ENCODE data around the gene GNG7.
"Not testable (repeated sequence)": the region's sequence is repeated elsewhere in the genome, so short reads cannot be mapped to it uniquely, and the experiment has no call there.

The GNG7 gene

DNA sequence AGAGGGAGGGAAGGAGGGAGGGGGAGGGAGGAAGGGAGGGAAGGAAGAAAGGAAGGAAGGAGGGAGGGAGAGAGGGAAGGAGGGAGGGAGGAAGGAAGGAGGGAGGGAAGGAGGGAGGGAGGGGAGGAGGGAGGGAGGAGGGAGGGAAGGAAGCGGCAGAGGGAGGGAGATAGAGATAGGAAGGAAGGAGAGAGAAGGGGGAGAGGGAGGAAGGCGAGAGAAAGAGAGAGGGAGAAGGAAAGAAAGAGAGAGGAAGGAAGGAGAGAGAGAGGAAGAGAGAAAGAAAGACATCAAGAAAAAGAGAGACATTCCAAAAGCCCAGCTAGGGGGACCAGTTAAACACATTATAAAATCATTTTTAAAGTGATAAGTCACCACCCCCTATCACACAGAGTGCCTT lies 62.5 kb downstream of the GNG7 start:
- no peak for DNase-seq

DNA sequence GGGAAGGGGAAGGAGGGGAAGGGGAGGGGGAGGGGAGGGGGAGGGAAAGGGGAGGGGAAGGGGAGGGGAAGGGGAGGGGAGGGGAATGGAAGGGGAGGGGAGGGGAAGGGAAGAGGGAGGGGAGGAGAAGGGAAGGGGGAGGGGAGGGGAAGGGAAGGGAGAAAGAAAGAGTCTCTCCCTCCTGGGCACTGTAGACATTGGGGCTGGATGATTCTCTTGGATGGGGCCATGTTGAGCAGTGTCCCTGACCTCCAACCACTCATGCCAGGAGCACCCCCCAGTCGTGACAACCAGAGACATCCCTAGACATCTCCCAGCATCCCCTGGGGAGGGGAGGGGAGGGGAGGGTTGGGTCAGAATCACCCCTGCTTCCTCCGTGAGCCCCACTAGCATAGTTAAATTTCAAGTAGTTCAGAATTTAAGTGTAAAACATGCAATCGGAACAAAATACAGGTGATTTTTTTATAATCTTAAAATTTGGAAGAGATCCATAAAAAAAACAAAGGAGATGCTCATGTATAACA lies 64.0 kb downstream of the GNG7 start:
- no peak for DNase-seq

GRCh38 chr19:2636897-2637683 lies 65.4 kb downstream of the GNG7 start:
- no peak for DNase-seq

DNA sequence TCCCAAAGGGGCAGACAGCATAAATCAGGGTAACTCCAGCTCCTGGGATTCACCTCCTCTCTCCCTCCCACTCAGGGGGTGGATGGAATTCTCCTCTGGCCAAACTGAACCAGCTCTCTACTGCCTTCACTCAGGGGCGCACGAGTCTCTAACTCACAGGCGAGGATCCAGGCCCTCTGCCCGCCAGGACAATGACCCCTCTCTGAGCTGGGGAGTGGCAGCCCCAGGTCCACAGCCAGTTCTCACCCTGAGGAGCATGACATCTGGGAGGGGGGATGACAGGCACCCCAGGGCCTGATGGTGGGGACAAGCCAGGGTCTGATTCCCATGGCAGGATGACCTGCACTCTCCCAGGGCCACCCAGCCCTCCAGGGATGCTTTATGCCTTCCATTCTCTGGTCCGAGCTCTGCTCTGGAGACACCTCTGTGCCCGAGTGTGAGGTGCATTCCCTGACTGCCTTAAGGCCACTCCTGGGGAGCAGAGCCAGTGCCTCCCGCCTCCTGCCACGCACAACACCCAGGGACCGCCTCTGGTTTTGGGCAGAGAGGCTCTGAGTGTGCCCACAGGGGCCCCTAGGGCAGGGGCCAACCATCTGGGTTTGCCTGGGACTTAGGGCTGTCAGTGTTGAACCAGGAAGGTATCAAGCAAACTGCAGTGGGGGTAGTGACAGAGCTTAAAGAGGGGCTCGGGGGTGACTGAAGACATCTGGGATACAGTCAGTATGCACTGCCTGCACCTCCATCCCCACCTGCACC lies 66.2 kb downstream of the GNG7 start:
- DNase-seq: no peak

- no peak for DNase-seq
Observed at GRCh38 chr19:2634960-2635359, 67.5 kb downstream of the GNG7 start.

GRCh38 chr19:2634228-2634951 lies 68.1 kb downstream of the GNG7 start:
- no peak for DNase-seq

- no peak for DNase-seq
Observed at GRCh38 chr19:2633693-2634075, 68.8 kb downstream of the GNG7 start.

DNA sequence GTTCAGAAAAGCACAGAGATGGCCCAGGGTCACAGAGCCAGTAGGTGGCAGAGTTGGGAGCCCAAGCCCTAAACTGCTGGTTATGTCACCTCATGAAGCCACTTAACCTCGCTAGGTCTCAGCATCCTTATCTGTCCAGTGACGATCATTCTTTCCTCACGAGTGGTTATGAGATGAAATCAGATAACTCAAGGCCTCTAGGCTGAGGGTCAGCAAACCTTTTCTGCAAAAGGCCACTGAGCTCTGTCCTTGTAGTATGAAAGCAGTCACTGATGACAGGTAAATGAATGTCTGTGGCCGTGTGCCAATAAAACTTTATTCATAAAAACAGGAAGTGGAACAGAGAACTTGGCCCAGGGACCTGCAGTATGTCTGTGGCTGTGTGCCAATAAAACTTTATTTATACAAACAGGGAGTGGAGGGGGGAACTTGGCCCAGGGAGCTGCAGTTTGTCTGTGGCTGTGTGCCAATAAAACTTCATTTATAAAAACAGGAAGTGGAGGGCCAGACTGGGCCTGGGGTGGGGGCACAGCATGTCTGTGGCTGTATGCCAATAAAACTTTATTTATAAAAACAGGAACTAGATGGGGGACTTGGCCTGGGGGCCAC lies 71.2 kb downstream of the GNG7 start:
- DNase-seq: no peak

- DNase-seq: no peak
Observed at GRCh38 chr19:2630352-2631001, 72.0 kb downstream of the GNG7 start.

DNA sequence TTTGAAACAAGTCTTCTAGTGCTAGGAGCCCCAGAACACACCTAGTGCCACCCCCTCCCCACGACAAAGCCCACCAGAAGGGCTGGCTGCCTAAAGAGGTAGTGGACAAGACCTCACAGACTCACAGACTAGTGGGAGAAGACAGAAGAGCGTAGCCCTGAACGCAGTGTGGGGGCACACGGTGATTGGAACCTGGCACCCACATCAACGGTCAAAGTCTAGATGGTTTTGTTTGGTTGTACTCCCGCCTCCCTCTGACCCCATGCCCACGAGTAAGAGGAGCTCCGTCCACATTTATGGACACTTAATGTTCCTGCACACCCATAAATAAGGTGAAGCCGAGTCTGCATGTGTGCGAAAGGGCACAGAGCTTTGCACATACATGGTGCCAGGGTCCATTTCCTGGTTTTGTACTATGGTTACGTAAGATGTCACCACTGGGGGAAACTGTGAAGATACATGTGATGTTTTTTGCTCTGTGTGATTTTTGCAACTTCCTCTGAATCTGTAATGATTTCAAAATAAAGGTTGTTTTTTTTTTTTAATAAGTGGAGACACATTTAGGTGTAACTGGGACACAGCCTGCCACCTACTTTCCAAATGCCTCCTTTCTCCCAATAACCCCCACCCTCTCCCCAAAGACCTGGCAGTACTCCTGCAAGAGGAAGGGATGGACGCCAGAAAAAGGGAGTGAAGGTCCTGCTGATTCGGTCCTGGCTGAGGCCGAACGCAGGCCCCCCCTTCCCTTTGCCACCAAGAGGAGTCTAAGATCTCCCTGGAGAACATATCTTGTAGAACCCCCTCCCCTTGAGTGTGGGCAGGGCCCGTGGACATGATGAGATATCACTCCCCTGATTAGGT lies 72.8 kb downstream of the GNG7 start:
- DNase-seq: no peak

GRCh38 chr19:2628597-2628996 lies 73.9 kb downstream of the GNG7 start:
- no peak for DNase-seq

DNA sequence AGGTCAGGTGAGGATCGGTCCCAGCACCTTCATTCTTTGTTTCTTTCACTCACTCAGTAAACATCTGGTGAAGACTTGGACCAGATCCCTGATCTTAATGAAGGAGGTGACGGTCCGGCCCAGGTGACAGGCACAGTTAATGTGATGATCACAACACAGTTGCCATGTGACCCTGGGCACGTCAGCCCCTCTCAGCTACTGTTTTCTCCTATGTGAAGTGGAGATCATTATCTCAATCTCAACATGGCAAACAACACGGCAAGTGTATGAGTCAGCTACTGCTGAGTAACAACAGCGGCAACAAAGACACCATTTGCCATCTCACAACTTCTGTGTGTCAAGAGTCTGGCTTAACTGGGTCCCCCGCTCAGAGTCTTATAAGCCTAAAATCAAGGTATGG lies 74.6 kb downstream of the GNG7 start:
- no peak for DNase-seq

GRCh38 chr19:2627319-2627829 lies 75.1 kb downstream of the GNG7 start:
- DNase-seq: no peak

DNA sequence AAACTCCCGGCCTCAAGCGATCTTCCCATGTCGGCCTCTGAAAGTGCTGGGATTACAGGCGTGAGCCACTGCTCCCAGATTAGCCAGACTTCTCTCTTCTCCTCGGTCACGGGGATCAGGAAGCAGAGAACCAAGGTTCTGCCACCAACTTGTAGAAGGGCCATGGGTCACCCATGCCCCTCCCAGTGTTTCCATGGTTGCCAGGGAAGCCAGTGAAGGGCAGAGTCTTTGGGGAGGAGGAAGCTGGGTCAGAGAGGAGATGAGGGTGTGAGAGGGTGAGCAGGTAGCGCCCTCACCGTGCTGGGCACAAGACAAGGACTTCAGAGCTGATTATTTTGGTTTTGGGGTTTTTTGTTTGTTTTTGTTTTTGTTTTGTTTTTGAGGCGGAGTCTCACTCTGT lies 77.1 kb downstream of the GNG7 start:
- no peak for DNase-seq

- DNase-seq: no peak
Observed at GRCh38 chr19:2624537-2625091, 77.9 kb downstream of the GNG7 start.

- DNase-seq: no peak
Observed at GRCh38 chr19:2623798-2624197, 78.7 kb downstream of the GNG7 start.

DNA sequence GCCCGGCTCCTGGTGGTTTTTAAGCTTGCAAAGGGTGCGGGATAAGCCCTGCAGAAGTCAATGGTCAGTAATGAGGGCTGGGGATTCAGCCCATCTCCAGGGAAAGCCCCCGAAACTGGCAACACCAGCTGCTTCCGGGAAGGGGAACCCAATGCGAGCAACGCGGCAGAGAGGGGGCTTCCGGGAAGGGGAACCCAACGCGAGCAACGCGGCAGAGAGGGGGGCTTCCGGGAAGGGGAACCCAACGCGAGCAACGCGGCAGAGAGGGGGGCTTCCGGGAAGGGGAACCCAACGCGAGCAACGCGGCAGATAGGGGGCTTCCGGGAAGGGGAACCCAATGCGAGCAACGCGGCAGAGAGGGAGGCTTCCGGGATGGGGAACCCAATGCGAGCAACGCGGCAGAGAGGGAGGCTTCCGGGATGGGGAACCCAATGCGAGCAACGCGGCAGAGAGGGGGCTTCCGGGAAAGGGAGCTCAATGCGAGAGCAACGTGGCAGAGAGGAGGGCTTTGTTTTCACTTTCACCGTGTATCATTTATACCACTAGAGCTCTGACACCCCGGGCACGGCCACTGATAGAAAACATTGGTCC lies 80.0 kb downstream of the GNG7 start:
- not testable (repeated sequence) for DNase-seq

- DNase-seq: no peak
Observed at GRCh38 chr19:2619076-2619475, 83.4 kb downstream of the GNG7 start.

- DNase-seq: no peak
Observed at GRCh38 chr19:2618611-2619010, 83.9 kb downstream of the GNG7 start.

DNA sequence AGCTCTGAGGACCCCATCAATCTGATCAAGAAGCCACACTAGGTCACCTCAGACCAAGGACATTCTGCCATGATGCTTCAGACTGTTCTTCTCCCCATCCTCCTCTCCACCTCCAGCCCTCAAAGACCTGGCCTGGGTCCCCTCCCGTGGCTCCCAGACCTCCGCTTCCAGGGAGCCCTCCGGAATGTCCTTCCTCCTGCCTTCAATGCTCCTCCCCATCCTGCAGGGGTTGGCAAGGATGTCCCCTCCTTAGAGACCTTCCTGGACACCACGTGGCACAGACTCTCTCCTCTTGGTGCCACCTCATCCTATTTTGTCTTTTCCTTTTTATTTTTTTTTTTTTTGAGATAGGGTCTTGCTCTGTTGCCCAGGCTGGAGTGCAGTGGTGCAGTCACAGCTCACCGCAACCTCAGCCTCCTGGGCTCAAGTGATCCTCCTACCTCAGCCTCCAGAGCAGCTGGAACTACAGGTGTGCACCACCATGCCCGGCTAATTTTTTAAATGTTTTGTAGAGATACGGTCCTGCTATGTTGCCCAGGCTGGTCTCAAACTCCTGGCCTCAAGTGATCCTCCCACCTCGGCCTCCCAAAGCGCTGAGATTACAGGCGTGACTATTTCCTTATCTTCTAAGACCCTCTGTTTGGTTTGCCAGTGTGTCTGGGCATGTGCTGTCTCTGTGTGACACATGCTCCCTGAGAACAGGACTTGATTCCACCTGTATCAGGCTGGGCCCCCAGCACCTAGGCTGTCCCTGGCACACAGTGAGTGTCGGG lies 84.9 kb downstream of the GNG7 start:
- no peak for DNase-seq

Data from NCI-H2081 treated with DMSO at 0.1 percent for 48 hours (cell line).